ENCODE data around the gene RAB43.

Gene RAB43

GRCh38 chr3:129065016-129065719, 56.4 kb downstream of the RAB43 start:
- H3K27ac ChIP-seq = no peak overlapping the region
- intact Hi-C loops (cut with DNase I; ENCODE audit: low total_unique reads) = no loop called here
- peaks cover 0 to 14% (median 6%) of the 10 kb centered on the region in 4 donors for H3K4me1 ChIP-seq
- no peak for DNase-seq
- H3K9me3 ChIP-seq = no peaks in the 10 kb centered on the region
- no peaks in the 10 kb centered on the region for H3K36me3 ChIP-seq
- no peak for TF ChIP-seq CTCF (IDR thresholded peaks at IDR 0.05)
- H3K4me3 ChIP-seq = no peak overlapping the region
- H3K27me3 ChIP-seq = no peaks in the 10 kb centered on the region

- no peak for DNase-seq
- peaks cover 0 to 23% (median 10%) of the 10 kb centered on the region in 4 donors for H3K4me1 ChIP-seq
- H3K27me3 ChIP-seq = no peaks in the 10 kb centered on the region
- H3K4me3 ChIP-seq = no peak overlapping the region
- intact Hi-C loops (cut with DNase I; ENCODE audit: low total_unique reads) = no loop called here
- no peak overlapping the region for H3K27ac ChIP-seq
- no peaks in the 10 kb centered on the region for H3K36me3 ChIP-seq
- H3K9me3 ChIP-seq = no peaks in the 10 kb centered on the region
- no peak for TF ChIP-seq CTCF (IDR thresholded peaks at IDR 0.05)
Observed at GRCh38 chr3:129063841-129064482, 57.6 kb downstream of the RAB43 start.

GRCh38 chr3:129063091-129063640, 58.4 kb downstream of the RAB43 start:
- H3K36me3 ChIP-seq = no peaks in the 10 kb centered on the region
- intact Hi-C loops (cut with DNase I; ENCODE audit: low total_unique reads) = no loop called here
- H3K27ac ChIP-seq = no peak overlapping the region
- peaks cover 0 to 22% (median 12%) of the 10 kb centered on the region in 4 donors for H3K4me1 ChIP-seq
- no peak for TF ChIP-seq CTCF (IDR thresholded peaks at IDR 0.05)
- H3K9me3 ChIP-seq = no peaks in the 10 kb centered on the region
- H3K4me3 ChIP-seq = no peak overlapping the region
- no peaks in the 10 kb centered on the region for H3K27me3 ChIP-seq
- DNase-seq = no peak

- no peak for DNase-seq
- Histone ChIP-seq H3K27ac (peak overlapping the region in 1 of 2 donors; percentile 45), H3K4me3 (no peak overlapping the region), H3K27me3 (no peaks in the 10 kb centered on the region), H3K4me1 (peaks cover 0 to 21% (median 12%) of the 10 kb centered on the region in 4 donors), H3K9me3 (no peaks in the 10 kb centered on the region), H3K36me3 (no peaks in the 10 kb centered on the region)
- no peak for TF ChIP-seq CTCF (IDR thresholded peaks at IDR 0.05)
- intact Hi-C loops (cut with DNase I; ENCODE audit: low total_unique reads) = no loop called here
Observed at GRCh38 chr3:129061888-129062834, 59.4 kb downstream of the RAB43 start.
